ENCODE results near the gene PLXNA1.

PLXNA1 gene

DNA sequence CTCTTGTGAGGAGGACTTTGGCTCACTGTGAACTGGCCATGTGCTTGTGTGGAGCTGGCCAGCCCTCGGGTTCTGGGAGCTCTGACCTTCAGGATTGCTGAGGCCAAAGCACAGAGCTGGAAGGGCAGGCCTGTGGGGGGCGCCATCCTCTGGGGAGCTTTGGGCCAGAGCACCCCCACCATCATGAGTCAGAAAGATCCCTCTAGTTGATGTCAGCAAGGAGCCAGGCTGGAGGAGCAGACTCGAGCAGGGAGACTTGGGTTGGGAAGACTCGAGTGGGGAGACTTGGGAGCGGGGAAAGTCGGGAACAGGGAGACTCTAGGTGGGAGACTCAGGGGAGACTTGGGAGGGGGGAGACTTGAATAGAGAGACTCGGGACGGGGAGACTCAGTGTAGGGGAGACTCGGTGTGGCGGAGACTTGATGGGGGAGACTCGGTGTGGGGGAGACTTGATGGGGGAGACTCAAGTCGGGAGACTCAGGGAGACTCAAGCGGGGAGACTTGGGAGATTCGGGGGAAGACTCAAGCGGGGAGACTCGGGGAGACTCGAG lies 37.7 kb upstream of the PLXNA1 start:
- Histone ChIP-seq H3K9me3 (ENCODE audit: control extremely low read depth in 1 of 5, control insufficient read depth in 4 of 5, insufficient read depth in 2 of 5, low read depth in 1 of 5, low read length in 4 of 5) (no peaks in the 10 kb centered on the region), H3K4me3 (ENCODE audit: control insufficient read depth in 1 of 7, extremely low read depth in 1 of 7, insufficient read depth in 4 of 7, low read depth in 2 of 7, low read length in 6 of 7) (no peak overlapping the region), H3K36me3 (ENCODE audit: control insufficient read depth in 4 of 4, insufficient read depth in 4 of 4, low read length in 3 of 4) (no peaks in the 10 kb centered on the region), H3K4me1 (ENCODE audit: control extremely low read depth in 1 of 4, control insufficient read depth in 4 of 4, insufficient read depth in 4 of 4, low read length in 3 of 4) (peaks cover 5 to 22% (median 18%) of the 10 kb centered on the region in 4 experiments), H3K27me3 (replicated peaks in 2 of 5; ENCODE audit: control insufficient read depth in 4 of 5, insufficient read depth in 5 of 5, low read length in 4 of 5) (peaks cover 0 to 42% (median 10%) of the 10 kb centered on the region in 5 experiments), H3K27ac (ENCODE audit: insufficient read depth in 1 of 2, low read depth in 1 of 2, low read length in 2 of 2, poor library complexity in 1 of 2, severe bottlenecking in 2 of 2) (no peak overlapping the region)
- DNase-seq: no peak
- CTCF ChIA-PET: no interaction called here
- POLR2A ChIA-PET: no interaction called here
- 98% methylated on average over 14 of the region's 17 CpGs for WGBS (ENCODE audit: insufficient coverage)

DNA sequence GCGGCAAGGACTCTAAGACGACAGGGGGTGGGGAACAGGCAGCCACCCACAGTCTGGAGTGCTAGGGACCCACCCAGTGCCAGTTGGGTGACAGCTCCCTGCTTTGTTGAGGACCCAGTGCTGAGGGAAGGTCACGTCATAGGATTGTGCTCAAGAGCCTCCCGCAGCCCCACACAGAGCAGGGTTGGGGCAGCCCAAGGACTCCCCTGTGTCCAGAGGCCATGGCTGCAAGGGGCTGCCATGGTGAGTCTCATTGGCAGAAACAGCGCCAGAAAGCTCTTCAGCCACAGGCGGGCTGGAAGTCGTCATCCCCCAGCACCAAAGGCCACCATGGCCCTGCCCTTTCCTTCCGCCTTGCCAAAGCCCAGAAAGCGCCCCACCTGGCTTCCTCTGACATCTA lies 37.0 kb upstream of the PLXNA1 start:
- CTCF ChIA-PET: no interaction called here
- Histone ChIP-seq H3K27ac (ENCODE audit: insufficient read depth in 1 of 2, low read depth in 1 of 2, low read length in 2 of 2, poor library complexity in 1 of 2, severe bottlenecking in 2 of 2) (no peak overlapping the region), H3K36me3 (ENCODE audit: control insufficient read depth in 4 of 4, insufficient read depth in 4 of 4, low read length in 3 of 4) (no peaks in the 10 kb centered on the region), H3K9me3 (ENCODE audit: control extremely low read depth in 1 of 5, control insufficient read depth in 4 of 5, insufficient read depth in 2 of 5, low read depth in 1 of 5, low read length in 4 of 5) (no peaks in the 10 kb centered on the region), H3K4me1 (ENCODE audit: control extremely low read depth in 1 of 4, control insufficient read depth in 4 of 4, insufficient read depth in 4 of 4, low read length in 3 of 4) (peaks cover 5 to 22% (median 18%) of the 10 kb centered on the region in 4 experiments), H3K27me3 (replicated peaks in 2 of 5; ENCODE audit: control insufficient read depth in 4 of 5, insufficient read depth in 5 of 5, low read length in 4 of 5) (peaks cover 0 to 39% (median 10%) of the 10 kb centered on the region in 5 experiments), H3K4me3 (ENCODE audit: control insufficient read depth in 1 of 7, extremely low read depth in 1 of 7, insufficient read depth in 4 of 7, low read depth in 2 of 7, low read length in 6 of 7) (no peak overlapping the region)
- no peak for DNase-seq
- 100% methylated on average over 8 of the region's 9 CpGs for WGBS (ENCODE audit: insufficient coverage)
- POLR2A ChIA-PET: no interaction called here

DNA sequence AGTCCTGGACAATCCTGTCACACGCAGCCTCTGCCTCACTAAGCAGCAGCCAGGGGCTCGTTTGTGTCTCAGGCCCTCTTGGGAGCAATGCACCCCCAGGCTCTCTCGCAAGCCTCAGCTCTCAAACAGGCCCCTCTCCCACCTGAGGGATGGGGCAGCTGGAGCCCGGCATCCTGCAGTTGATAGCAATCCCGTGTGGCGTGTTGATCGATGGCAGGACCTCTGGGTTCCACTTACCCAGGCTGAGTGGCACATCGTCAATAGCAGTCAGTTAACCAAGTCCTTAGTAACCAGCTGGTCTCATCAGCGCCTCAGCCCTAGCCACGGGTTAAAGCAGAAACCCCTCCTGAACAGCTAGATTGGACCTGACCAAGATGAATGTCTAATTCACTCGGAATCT lies 36.5 kb upstream of the PLXNA1 start:
- Histone ChIP-seq H3K36me3 (ENCODE audit: control insufficient read depth in 4 of 4, insufficient read depth in 4 of 4, low read length in 3 of 4) (no peaks in the 10 kb centered on the region), H3K27me3 (replicated peaks in 2 of 5; ENCODE audit: control insufficient read depth in 4 of 5, insufficient read depth in 5 of 5, low read length in 4 of 5) (peaks cover 0 to 37% (median 9%) of the 10 kb centered on the region in 5 experiments), H3K4me1 (ENCODE audit: control extremely low read depth in 1 of 4, control insufficient read depth in 4 of 4, insufficient read depth in 4 of 4, low read length in 3 of 4) (peaks cover 5 to 22% (median 18%) of the 10 kb centered on the region in 4 experiments), H3K9me3 (ENCODE audit: control extremely low read depth in 1 of 5, control insufficient read depth in 4 of 5, insufficient read depth in 2 of 5, low read depth in 1 of 5, low read length in 4 of 5) (no peaks in the 10 kb centered on the region), H3K4me3 (ENCODE audit: control insufficient read depth in 1 of 7, extremely low read depth in 1 of 7, insufficient read depth in 4 of 7, low read depth in 2 of 7, low read length in 6 of 7) (no peak overlapping the region), H3K27ac (ENCODE audit: insufficient read depth in 1 of 2, low read depth in 1 of 2, low read length in 2 of 2, poor library complexity in 1 of 2, severe bottlenecking in 2 of 2) (no peak overlapping the region)
- no peak for DNase-seq
- WGBS (ENCODE audit: insufficient coverage): 98% methylated on average over 11 of the region's 11 CpGs
- ChIA-PET POLR2A (no interaction called here), CTCF (no interaction called here)

DNA sequence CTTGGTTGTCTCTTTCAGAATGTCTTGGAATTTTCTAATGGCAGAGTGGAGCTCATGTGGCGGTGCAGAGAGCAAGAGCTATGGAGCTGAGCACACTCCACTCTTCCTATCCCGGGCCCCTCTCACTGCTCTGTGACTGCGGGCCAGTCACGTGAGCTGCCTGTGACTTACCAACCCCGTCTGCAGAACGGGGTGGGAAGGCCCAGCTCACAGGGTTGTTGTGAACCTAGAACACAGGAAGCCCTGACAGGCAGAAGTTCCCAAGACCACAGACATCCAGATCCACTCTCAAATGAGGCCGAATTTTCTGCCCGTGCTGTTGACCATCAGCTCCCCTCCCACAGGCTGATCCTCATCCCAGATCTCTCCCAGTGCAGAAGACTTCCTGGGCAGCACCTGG lies 35.5 kb upstream of the PLXNA1 start:
- ChIA-PET POLR2A (interaction anchor here (0.6 kb wide), 1 partner anchor 192 kb away, joined by 4 read pairs; no protein-coding TSS in a partner anchor), CTCF (interaction anchor here (1.1 kb wide), 1 partner anchor 14 kb away, joined by 3 read pairs; no protein-coding TSS in a partner anchor)
- 14% methylated on average over 8 of the region's 8 CpGs for WGBS (ENCODE audit: insufficient coverage)

DNA sequence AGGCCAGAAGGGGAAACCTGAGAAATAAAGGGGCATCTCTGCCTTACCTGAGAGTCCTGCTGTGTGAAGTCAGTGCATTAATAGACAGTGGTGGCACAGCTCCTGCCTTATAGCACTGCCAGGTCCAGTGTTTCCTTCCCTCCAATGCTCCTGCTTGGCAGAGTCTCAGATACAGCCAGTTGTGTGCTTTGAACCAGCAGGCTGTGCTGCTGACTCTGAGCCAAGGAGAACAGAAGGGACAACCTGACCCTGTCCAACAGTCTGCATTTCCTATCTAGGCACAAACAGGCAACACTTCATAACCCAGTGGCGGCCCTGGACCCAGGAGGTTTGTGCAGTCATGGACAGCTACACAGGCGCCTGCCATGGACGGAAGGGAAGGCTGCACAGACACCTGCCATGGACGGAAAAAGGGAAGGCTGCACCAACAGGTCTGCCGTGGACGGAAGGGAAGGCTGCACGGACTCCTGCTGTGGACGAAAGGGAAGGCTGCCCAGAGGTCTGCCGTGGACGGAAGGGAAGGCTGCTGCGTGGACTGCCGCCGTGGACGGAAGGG lies 33.9 kb upstream of the PLXNA1 start:
- Histone ChIP-seq H3K27me3 (replicated peaks in 2 of 5; ENCODE audit: control insufficient read depth in 4 of 5, insufficient read depth in 5 of 5, low read length in 4 of 5) (peaks cover 0 to 33% (median 5%) of the 10 kb centered on the region in 5 experiments), H3K36me3 (ENCODE audit: control insufficient read depth in 4 of 4, insufficient read depth in 4 of 4, low read length in 3 of 4) (no peaks in the 10 kb centered on the region), H3K4me1 (ENCODE audit: control extremely low read depth in 1 of 4, control insufficient read depth in 4 of 4, insufficient read depth in 4 of 4, low read length in 3 of 4) (peaks cover 5 to 22% (median 18%) of the 10 kb centered on the region in 4 experiments), H3K27ac (ENCODE audit: insufficient read depth in 1 of 2, low read depth in 1 of 2, low read length in 2 of 2, poor library complexity in 1 of 2, severe bottlenecking in 2 of 2) (no peak overlapping the region), H3K4me3 (ENCODE audit: control insufficient read depth in 1 of 7, extremely low read depth in 1 of 7, insufficient read depth in 4 of 7, low read depth in 2 of 7, low read length in 6 of 7) (no peak overlapping the region), H3K9me3 (ENCODE audit: control extremely low read depth in 1 of 5, control insufficient read depth in 4 of 5, insufficient read depth in 2 of 5, low read depth in 1 of 5, low read length in 4 of 5) (no peaks in the 10 kb centered on the region)
- POLR2A ChIA-PET: no interaction called here
- 100% methylated on average over 4 of the region's 14 CpGs for WGBS (ENCODE audit: insufficient coverage)
- CTCF ChIA-PET: no interaction called here
- no peak for DNase-seq

More for the DNA sequence above, 35.5 kb upstream of the PLXNA1 start:
- Histone ChIP-seq H3K4me1 (ENCODE audit: control extremely low read depth in 1 of 4, control insufficient read depth in 4 of 4, insufficient read depth in 4 of 4, low read length in 3 of 4) (peaks cover 5 to 22% (median 18%) of the 10 kb centered on the region in 4 experiments), H3K9me3 (ENCODE audit: control extremely low read depth in 1 of 5, control insufficient read depth in 4 of 5, insufficient read depth in 2 of 5, low read depth in 1 of 5, low read length in 4 of 5) (no peaks in the 10 kb centered on the region), H3K27ac (ENCODE audit: insufficient read depth in 1 of 2, low read depth in 1 of 2, low read length in 2 of 2, poor library complexity in 1 of 2, severe bottlenecking in 2 of 2) (no peak overlapping the region), H3K27me3 (replicated peaks in 2 of 5; ENCODE audit: control insufficient read depth in 4 of 5, insufficient read depth in 5 of 5, low read length in 4 of 5) (peaks cover 0 to 32% (median 8%) of the 10 kb centered on the region in 5 experiments), H3K4me3 (ENCODE audit: control insufficient read depth in 1 of 7, extremely low read depth in 1 of 7, insufficient read depth in 4 of 7, low read depth in 2 of 7, low read length in 6 of 7) (no peak overlapping the region), H3K36me3 (ENCODE audit: control insufficient read depth in 4 of 4, insufficient read depth in 4 of 4, low read length in 3 of 4) (no peaks in the 10 kb centered on the region)
- peak in 2 of 3 donors; percentile 31 to 34 for DNase-seq

DNA sequence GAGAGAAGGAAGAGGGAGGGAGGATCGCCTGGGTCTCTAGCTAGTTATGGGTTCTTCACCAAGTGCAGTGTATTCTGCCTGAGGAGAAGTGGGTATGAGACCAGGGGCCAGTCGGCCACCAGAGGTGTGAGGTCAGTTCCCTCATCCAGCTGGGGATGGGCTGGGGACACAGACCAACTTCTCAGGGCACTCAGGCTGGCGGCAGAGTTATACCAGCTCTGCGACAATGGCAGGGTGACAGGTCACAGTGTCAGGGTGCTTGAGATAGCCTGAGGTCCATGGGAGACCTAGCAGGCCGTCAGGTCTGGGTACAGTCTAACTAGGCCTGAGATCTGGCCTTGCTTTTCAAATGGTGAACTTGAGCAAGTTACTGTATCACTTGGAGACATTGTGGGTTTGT lies 31.4 kb upstream of the PLXNA1 start:
- H3K27me3 ChIP-seq (replicated peaks in 2 of 5; ENCODE audit: control insufficient read depth in 4 of 5, insufficient read depth in 5 of 5, low read length in 4 of 5): peaks cover 0 to 31% (median 3%) of the 10 kb centered on the region in 5 experiments
- no peak overlapping the region for H3K4me3 ChIP-seq (ENCODE audit: control insufficient read depth in 1 of 7, extremely low read depth in 1 of 7, insufficient read depth in 4 of 7, low read depth in 2 of 7, low read length in 6 of 7)
- no peak for DNase-seq
- WGBS (ENCODE audit: insufficient coverage): 98% methylated on average over 5 of the region's 5 CpGs
- no peaks in the 10 kb centered on the region for H3K9me3 ChIP-seq (ENCODE audit: control extremely low read depth in 1 of 5, control insufficient read depth in 4 of 5, insufficient read depth in 2 of 5, low read depth in 1 of 5, low read length in 4 of 5)
- H3K4me1 ChIP-seq (ENCODE audit: control extremely low read depth in 1 of 4, control insufficient read depth in 4 of 4, insufficient read depth in 4 of 4, low read length in 3 of 4): peaks cover 5 to 22% (median 18%) of the 10 kb centered on the region in 4 experiments
- ChIA-PET POLR2A (no interaction called here), CTCF (no interaction called here)
- H3K36me3 ChIP-seq (ENCODE audit: control insufficient read depth in 4 of 4, insufficient read depth in 4 of 4, low read length in 3 of 4): no peaks in the 10 kb centered on the region
- no peak overlapping the region for H3K27ac ChIP-seq (ENCODE audit: insufficient read depth in 1 of 2, low read depth in 1 of 2, low read length in 2 of 2, poor library complexity in 1 of 2, severe bottlenecking in 2 of 2)

DNA sequence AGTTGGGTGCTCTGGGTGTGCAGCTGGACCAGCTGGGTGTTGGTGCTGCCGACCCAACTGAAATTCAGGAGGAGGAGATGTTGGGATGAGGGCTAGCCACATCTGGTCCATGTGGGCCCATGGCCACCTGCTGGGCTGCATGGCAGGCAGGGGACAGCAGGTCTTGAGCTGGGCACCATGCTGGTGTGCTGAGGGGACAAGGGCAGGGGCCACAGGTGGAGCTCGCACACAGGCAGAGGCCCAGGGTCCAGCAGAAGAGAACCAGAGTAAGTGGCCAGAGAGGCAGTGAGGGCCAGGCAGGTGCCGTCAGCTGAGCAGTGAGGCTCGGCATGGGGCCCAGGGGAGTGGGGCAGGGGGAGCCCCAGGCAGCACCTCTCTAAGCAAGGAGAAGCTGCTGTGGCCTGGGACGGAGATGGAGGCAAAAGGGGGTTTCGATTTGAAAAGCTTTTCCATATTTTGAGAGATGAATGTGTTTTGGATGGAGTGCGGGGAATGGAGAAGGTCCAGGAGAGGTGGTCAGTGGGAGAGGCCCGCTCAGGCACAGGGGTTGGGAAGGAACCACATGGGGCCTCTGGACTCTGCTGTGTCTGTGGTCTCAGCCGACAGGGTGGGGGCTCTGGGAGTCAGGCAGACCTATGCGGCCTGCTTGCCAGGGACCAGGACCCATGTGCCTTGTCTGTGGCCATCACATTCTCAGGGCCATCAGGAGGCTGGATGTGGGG lies 30.5 kb upstream of the PLXNA1 start:
- no peak for DNase-seq
- Histone ChIP-seq H3K9me3 (ENCODE audit: control extremely low read depth in 1 of 5, control insufficient read depth in 4 of 5, insufficient read depth in 2 of 5, low read depth in 1 of 5, low read length in 4 of 5) (no peaks in the 10 kb centered on the region), H3K36me3 (ENCODE audit: control insufficient read depth in 4 of 4, insufficient read depth in 4 of 4, low read length in 3 of 4) (no peaks in the 10 kb centered on the region), H3K4me3 (ENCODE audit: control insufficient read depth in 1 of 7, extremely low read depth in 1 of 7, insufficient read depth in 4 of 7, low read depth in 2 of 7, low read length in 6 of 7) (no peak overlapping the region), H3K27me3 (replicated peaks in 2 of 5; ENCODE audit: control insufficient read depth in 4 of 5, insufficient read depth in 5 of 5, low read length in 4 of 5) (peaks cover 0 to 28% (median 3%) of the 10 kb centered on the region in 5 experiments), H3K4me1 (ENCODE audit: control extremely low read depth in 1 of 4, control insufficient read depth in 4 of 4, insufficient read depth in 4 of 4, low read length in 3 of 4) (peaks cover 5 to 26% (median 16%) of the 10 kb centered on the region in 4 experiments), H3K27ac (ENCODE audit: insufficient read depth in 1 of 2, low read depth in 1 of 2, low read length in 2 of 2, poor library complexity in 1 of 2, severe bottlenecking in 2 of 2) (no peak overlapping the region)
- POLR2A ChIA-PET: interaction anchor here (0.6 kb wide), 1 partner anchor 141 kb away, joined by 3 read pairs; no protein-coding TSS in a partner anchor
- CTCF ChIA-PET: no interaction called here
- WGBS (ENCODE audit: insufficient coverage): 94% methylated on average over 8 of the region's 10 CpGs
